Esophagus squamous epithelium (tissue), 4 donors: ENCODE results near the gene PRKN.

Experiments
- CTCF ChIP-seq, 6 experiments: fragments of 450-650 bp in 4 of 6; fragments of 200-600 bp in 2 of 6; sonication (generic) in 2 of 6; IDR thresholded peaks; one replicate each; pipeline ENCODE4 v1.5.1; 2016 to 2019; ENCODE audit warnings: antibody characterized with exemption in 6 of 6, mild to moderate bottlenecking in 4 of 6, moderate library complexity in 4 of 6
- POLR2A ChIP-seq, 4 donors: fragments of 450-650 bp; IDR thresholded peaks; one replicate each; pipeline ENCODE4 v1.6.1; 2017; ENCODE audit warnings: antibody characterized with exemption in 4 of 4, mild to moderate bottlenecking in 4 of 4, moderate library complexity in 3 of 4

DNA sequence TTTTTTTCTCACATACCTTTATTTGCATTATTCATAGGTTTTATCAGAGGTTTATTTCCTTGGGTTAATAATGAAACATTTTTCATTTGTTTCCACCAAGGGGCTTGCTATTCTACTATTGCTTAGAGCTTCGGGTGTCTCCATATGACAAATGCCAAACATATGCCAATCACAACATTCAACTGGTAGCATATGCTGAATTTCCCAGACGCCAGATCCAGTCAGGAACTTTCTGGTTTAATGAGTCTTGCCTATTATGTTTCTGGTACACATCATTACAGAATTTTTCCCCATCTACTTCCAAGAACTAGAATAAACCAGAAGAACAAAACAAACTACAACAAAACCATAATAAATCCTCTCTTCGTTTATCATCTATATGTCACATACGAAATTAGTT is 180.7 kb downstream of the PRKN start:
- TF ChIP-seq CTCF (IDR thresholded peaks at IDR 0.05) (no peak), POLR2A (IDR thresholded peaks at IDR 0.05) (no peak)
